HEK293 (cell line): ENCODE results near the gene GSTM4.
"Not testable (repeated sequence)": the region's sequence is repeated elsewhere in the genome, so short reads cannot be mapped to it uniquely, and the experiment has no call there.

Source experiments
- CTCF ChIA-PET: fragments of 350-600 bp; formaldehyde crosslinking; extraction: SDS; loops from one replicate; lab custom pipeline; 2021; ENCODE audit warnings: antibody characterized with exemption; lab: Yijun Ruan, JAX
- POLR2A ChIA-PET: fragments of 300-600 bp; formaldehyde crosslinking; extraction: SDS; loops from one replicate; lab custom pipeline; 2020; ENCODE audit warnings: antibody characterized with exemption, inconsistent platforms; lab: Yijun Ruan, JAX
- H3K27ac ChIP-seq: fragments of 200-500 bp; sonication (Bioruptor generic); 2 replicates; pipeline ENCODE4 v1.5.1; 2014; ENCODE audit warnings: low read depth, low read length, control low read depth, inconsistent platforms; ENCODE audit errors: extremely low read depth
- H3K36me3 ChIP-seq, 2 experiments: fragments of 200-500 bp in 1 of 2; sonication (Bioruptor generic) in 1 of 2; 1 replicate in 1 of 2; 2 replicates in 1 of 2; pipeline ENCODE4 v1.5.1; 2014 to 2017; ENCODE audit warnings: inconsistent platforms in 2 of 2, low read length in 2 of 2; ENCODE audit not compliant: control insufficient read depth in 2 of 2, insufficient read depth in 1 of 2
- H3K4me1 ChIP-seq: fragments of 200-500 bp; sonication (Bioruptor generic); 2 replicates; pipeline ENCODE4 v1.5.1; 2014; ENCODE audit warnings: mild to moderate bottlenecking, low read length, inconsistent platforms; ENCODE audit not compliant: control insufficient read depth, insufficient read depth
- H3K4me3 ChIP-seq: 2 replicates; pipeline ENCODE4 v1.5.1; 2011; ENCODE audit warnings: low read depth, mild to moderate bottlenecking, control low read depth, low read length, moderate library complexity
- H3K9me3 ChIP-seq: fragments of 200-500 bp; sonication (Bioruptor generic); 2 replicates; pipeline ENCODE4 v1.5.1; 2014; ENCODE audit warnings: low read depth, low read length, inconsistent platforms; ENCODE audit not compliant: control insufficient read depth, insufficient read depth
- PRDM1 ChIP-seq: fragments of 450-650 bp; formaldehyde crosslinking; IDR thresholded peaks from 2 replicates; pipeline ENCODE4; 2016; ENCODE audit warnings: missing biosample characterization, missing genetic modification characterization
- SCRT2 ChIP-seq: fragments of 450-650 bp; formaldehyde crosslinking; IDR thresholded peaks from 2 replicates; pipeline ENCODE4 v1.5.1; 2016; ENCODE audit warnings: missing biosample characterization, missing genetic modification characterization
- SETDB1 ChIP-seq: IDR thresholded peaks from one replicate; pipeline ENCODE4 v1.6.1; 2017; ENCODE audit warnings: mild to moderate bottlenecking, low read length, moderate library complexity, mixed read lengths; ENCODE audit not compliant: insufficient read length
- ZFP37 ChIP-seq: fragments of 450-650 bp; formaldehyde crosslinking; IDR thresholded peaks from 2 replicates; pipeline ENCODE4 v1.5.1; 2016; ENCODE audit warnings: missing biosample characterization, missing genetic modification characterization
- ZNF184 ChIP-seq: fragments of 450-650 bp; IDR thresholded peaks from 2 replicates; pipeline ENCODE4 v1.5.1; 2018; ENCODE audit warnings: missing biosample characterization, mild to moderate bottlenecking, missing genetic modification characterization
- ZNF223 ChIP-seq: fragments of 450-650 bp; formaldehyde crosslinking; IDR thresholded peaks from 2 replicates; pipeline ENCODE4 v1.5.1; 2016; ENCODE audit warnings: missing biosample characterization, missing genetic modification characterization
- ZNF391 ChIP-seq: fragments of 450-650 bp; formaldehyde crosslinking; IDR thresholded peaks from 2 replicates; pipeline ENCODE4 v1.5.1; 2016; ENCODE audit warnings: low read depth, missing biosample characterization, missing genetic modification characterization, borderline replicate concordance
- ZNF561 ChIP-seq: fragments of 450-650 bp; IDR thresholded peaks from 2 replicates; pipeline ENCODE4 v1.5.1; 2018; ENCODE audit warnings: missing biosample characterization, missing genetic modification characterization, borderline replicate concordance

The GSTM4 gene

DNA sequence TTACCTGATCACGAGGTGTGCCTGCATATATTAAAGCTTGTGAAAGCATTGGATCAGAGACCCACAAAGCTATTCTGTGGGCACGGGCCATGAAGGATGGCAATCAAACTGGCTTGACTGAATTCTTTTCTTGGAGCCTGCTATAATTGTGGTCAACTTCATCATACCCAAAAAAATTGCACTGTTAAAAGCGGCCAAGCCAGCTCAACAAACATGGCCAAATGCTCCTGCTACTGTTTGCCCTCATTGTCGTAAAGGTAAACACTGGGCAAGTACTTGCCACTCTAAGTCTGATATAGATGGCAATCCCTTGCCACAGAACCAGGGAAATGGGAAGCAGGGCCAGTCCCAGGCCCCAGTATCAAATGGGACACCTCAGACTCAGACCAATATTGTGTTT, 49.5 kb downstream of the GSTM4 start:
- POLR2A ChIA-PET, result no interaction called here
- CTCF ChIA-PET, result interaction anchor here (2.7 kb wide), 1 partner anchor 65 kb away, joined by 14 read pairs; no protein-coding TSS in a partner anchor
- no peaks in the 10 kb centered on the region for H3K9me3 ChIP-seq
- H3K4me3 ChIP-seq, result no peak overlapping the region
- H3K27ac ChIP-seq, result no peak overlapping the region
- TF ChIP-seq ZNF184 (tag by site-specific recombination) (no peak), ZFP37 (tag by site-specific recombination) (no peak), SCRT2 (tag by site-specific recombination) (no peak), ZNF223 (tag by site-specific recombination) (no peak), PRDM1 (tag by site-specific recombination) (no peak), ZNF391 (tag by site-specific recombination) (no peak), ZNF561 (tag by site-specific recombination) (no peak)
- TF ChIP-seq, all 188 proteins: peak for 0
- Histone ChIP-seq H3K36me3 (no peaks in the 10 kb centered on the region), H3K4me1 (no peaks in the 10 kb centered on the region)

DNA sequence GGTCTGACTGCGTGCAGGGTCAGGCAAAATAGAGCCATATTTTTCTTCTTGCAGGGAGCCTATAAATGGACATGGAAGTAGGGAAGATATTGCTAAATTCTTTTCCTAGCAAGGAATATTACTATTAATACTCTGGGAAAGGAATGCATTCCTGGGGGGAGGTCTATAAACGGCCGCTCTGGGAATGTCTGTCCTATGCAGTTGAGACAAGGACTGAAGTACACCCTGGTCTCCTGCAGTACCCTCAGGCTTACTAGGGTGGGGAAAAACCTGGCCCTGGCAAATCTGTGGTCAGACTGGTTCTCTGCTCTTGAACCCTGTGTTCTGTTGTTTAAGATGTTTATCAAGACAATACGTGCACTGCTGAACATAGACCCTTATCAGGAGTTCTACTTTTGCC, 53.0 kb downstream of the GSTM4 start:
- H3K36me3 ChIP-seq, H3K4me3 ChIP-seq, H3K27ac ChIP-seq, POLR2A ChIA-PET, H3K4me1 ChIP-seq, H3K9me3 ChIP-seq: not testable (repeated sequence)
- CTCF ChIA-PET, result interaction anchor here (0.6 to 1.1 kb wide), 2 partner anchors 64 to 303 kb away, joined by 3 read pairs; no protein-coding TSS in a partner anchor
- peak; percentile 61 for TF ChIP-seq SETDB1

DNA sequence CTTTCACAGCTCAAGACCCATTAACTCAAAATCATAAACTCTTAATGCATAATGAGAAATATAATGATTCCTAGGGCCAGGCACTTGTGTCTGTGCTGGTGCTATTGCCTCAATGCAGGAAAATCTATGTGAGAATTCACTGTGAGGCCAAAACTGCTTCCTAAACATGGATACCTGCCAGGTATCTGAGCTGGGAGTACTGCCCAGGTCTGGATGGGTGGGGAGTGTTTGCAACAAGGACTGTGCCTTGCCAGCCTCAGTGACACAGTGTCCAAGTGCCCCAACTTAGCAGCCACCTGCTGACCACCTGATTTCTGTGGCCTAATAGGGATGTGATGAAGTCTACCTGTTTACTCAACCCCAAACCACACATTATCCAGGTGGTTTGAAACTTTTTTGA, 53.9 kb downstream of the GSTM4 start:
- H3K27ac ChIP-seq, H3K4me3 ChIP-seq, POLR2A ChIA-PET, H3K36me3 ChIP-seq, H3K4me1 ChIP-seq, H3K9me3 ChIP-seq: not testable (repeated sequence)
- CTCF ChIA-PET, result interaction anchor here (0.6 to 1.1 kb wide), 3 partner anchors 63 to 302 kb away, joined by 3 to 4 read pairs (median 3); no protein-coding TSS in a partner anchor
